HCT116 (cell line): ENCODE results near the gene CDK10. TPM values are rescaled to one million over a fixed set of nuclear protein-coding genes. Genes with fewer than 3 reads are reported as not detected.

Experiments used
- ATAC-seq: fragments of 200-7000 bp; cut with Tn5 transposase; 2 replicates; pipeline ENCODE4 v1.9.1; 2020; ENCODE audit warnings: mild to moderate bottlenecking, moderate library complexity
- BruUV-seq: library from RNA; stranded (reverse); fragments of 400-500 nt; replicated peaks from 2 replicates; lab custom pipeline; 2021; lab: Mats Ljungman, UMichigan
- CTCF ChIA-PET: fragments of 300-600 bp; sonication (Branson Sonifier 250); formaldehyde crosslinking; loops from one replicate; lab custom pipeline; 2021; ENCODE audit warnings: antibody characterized with exemption; lab: Charles Lee
- POLR2A ChIA-PET: fragments of 300-600, 350-600 bp; sonication (Branson Sonifier 250); formaldehyde crosslinking; loops from one replicate; lab custom pipeline; 2021; ENCODE audit warnings: antibody characterized with exemption; lab: Charles Lee
- RAD21 ChIA-PET, 2 experiments: fragments of 300-600 bp; sonication (Branson Sonifier 250); formaldehyde crosslinking; loops; one replicate each; lab custom pipeline; 2023; ENCODE audit warnings: low total read pairs in 2 of 2; ENCODE audit not compliant: uncharacterized antibody in 2 of 2, unreplicated experiment in 2 of 2, low non-redundant PET in 1 of 2; lab: Charles Lee
- DNase-seq: peaks from one replicate; pipeline ENCODE4 v3.0.0-alpha.2; 2010; ENCODE audit warnings: low read depth, low spot score
- H2AFZ ChIP-seq: fragments of 200-600 bp; shearing (Covaris generic), sonication (generic); 2 replicates; pipeline ENCODE4 v1.6.1; 2017; ENCODE audit warnings: low read depth, mixed run types, mixed read lengths, antibody characterized with exemption, low read length; ENCODE audit not compliant: poor library complexity, severe bottlenecking
- H3K27ac ChIP-seq: 2 replicates; pipeline ENCODE4 v1.5.1; 2012; ENCODE audit warnings: low read depth, low read length
- H3K27me3 ChIP-seq: fragments of 200-600 bp; sonication (generic); 2 replicates; pipeline ENCODE4 v1.6.1; 2016; ENCODE audit warnings: mixed run types, low read length, mixed read lengths; ENCODE audit not compliant: insufficient read depth
- H3K36me3 ChIP-seq, 2 experiments: fragments of 200-500 bp in 1 of 2; fragments of 200-600 bp in 1 of 2; sonication (Bioruptor generic) in 1 of 2; sonication (generic) in 1 of 2; 2 replicates each; pipeline versions ENCODE4 v1.5.1 to v1.6.1; 2014 to 2016; ENCODE audit warnings: low read length in 2 of 2, inconsistent platforms in 1 of 2, mixed read lengths in 1 of 2, mixed run types in 1 of 2; ENCODE audit not compliant: insufficient read depth in 2 of 2, control insufficient read depth in 1 of 2
- H3K4me1 ChIP-seq, 2 experiments: fragments of 200-600 bp in 1 of 2; sonication (generic) in 1 of 2; 2 replicates each; pipeline versions ENCODE4 v1.5.1 to v1.6.1; 2012 to 2017; ENCODE audit warnings: low read length in 2 of 2, inconsistent platforms in 1 of 2, mild to moderate bottlenecking in 1 of 2, mixed read lengths in 1 of 2, mixed run types in 1 of 2, moderate library complexity in 1 of 2; ENCODE audit not compliant: insufficient read depth in 2 of 2, control insufficient read depth in 1 of 2
- H3K4me2 ChIP-seq: fragments of 200-600 bp; sonication (generic); 2 replicates; pipeline ENCODE4 v1.6.1; 2017; ENCODE audit warnings: mixed run types, low read length, mixed read lengths
- H3K4me3 ChIP-seq, 2 experiments: fragments of 200-600 bp in 1 of 2; sonication (generic) in 1 of 2; replicated peaks in 1 of 2; 2 replicates each; pipeline ENCODE4 v1.5.1; 2011 to 2016; ENCODE audit warnings: low read length in 2 of 2, control low read depth in 1 of 2, low read depth in 1 of 2, mild to moderate bottlenecking in 1 of 2, mixed read lengths in 1 of 2, mixed run types in 1 of 2
- H3K79me2 ChIP-seq: fragments of 200-600 bp; sonication (generic); 2 replicates; pipeline ENCODE4 v1.6.1; 2017; ENCODE audit warnings: mild to moderate bottlenecking, mixed run types, low read length, moderate library complexity, mixed read lengths; ENCODE audit not compliant: insufficient read depth
- H3K9ac ChIP-seq: fragments of 200-600 bp; sonication (generic); 2 replicates; pipeline ENCODE4 v1.6.1; 2016; ENCODE audit warnings: low read length, mixed read lengths
- H3K9me2 ChIP-seq: fragments of 200-600 bp; sonication (generic), shearing (Covaris generic); 2 replicates; pipeline ENCODE4 v1.6.1; 2017; ENCODE audit warnings: mixed run types, mild to moderate bottlenecking, moderate library complexity; ENCODE audit not compliant: insufficient read depth
- H3K9me3 ChIP-seq, 2 experiments: fragments of 200-500 bp in 1 of 2; fragments of 200-600 bp in 1 of 2; sonication (Bioruptor generic) in 1 of 2; sonication (generic) in 1 of 2; 2 replicates each; pipeline ENCODE4 v1.6.1; 2014 to 2017; ENCODE audit warnings: low read length in 2 of 2, mixed read lengths in 2 of 2, inconsistent platforms in 1 of 2, low read depth in 1 of 2, mild to moderate bottlenecking in 1 of 2, mixed run types in 1 of 2, moderate library complexity in 1 of 2; ENCODE audit not compliant: control insufficient read depth in 1 of 2, insufficient read depth in 1 of 2
- H4K20me1 ChIP-seq: fragments of 200-600 bp; sonication (generic), shearing (Covaris generic); 2 replicates; pipeline ENCODE4 v1.6.1; 2017; ENCODE audit warnings: mixed run types, mild to moderate bottlenecking, moderate library complexity; ENCODE audit not compliant: insufficient read depth
- ATF3 ChIP-seq: IDR thresholded peaks from 2 replicates; pipeline ENCODE4 v1.6.1; 2012
- CEBPB ChIP-seq: IDR thresholded peaks from 2 replicates; pipeline ENCODE4 v1.6.1; 2012; ENCODE audit warnings: low read depth
- ELF1 ChIP-seq: IDR thresholded peaks from 2 replicates; pipeline ENCODE4 v1.6.1; 2012; ENCODE audit warnings: low read depth, borderline replicate concordance
- EZH2 ChIP-seq: fragments of 200-600 bp; sonication (generic); IDR thresholded peaks from 2 replicates; pipeline ENCODE4 v1.6.1; 2017; ENCODE audit warnings: antibody characterized with exemption, mixed run types
- EZH2phosphoT487 ChIP-seq: fragments of 200-600 bp; IDR thresholded peaks from 2 replicates; pipeline ENCODE4 v1.6.1; 2018; ENCODE audit warnings: antibody characterized with exemption, borderline replicate concordance
- FOSL1 ChIP-seq: IDR thresholded peaks from 2 replicates; pipeline ENCODE4 v1.6.1; 2012; ENCODE audit warnings: low read depth
- JUND ChIP-seq: IDR thresholded peaks from 2 replicates; pipeline ENCODE4 v1.6.1; 2012
- POLR2A ChIP-seq: IDR thresholded peaks from 2 replicates; pipeline ENCODE4 v1.7.0; 2011; ENCODE audit warnings: borderline replicate concordance; ENCODE audit not compliant: insufficient read depth, insufficient read length; ENCODE audit errors: extremely low read depth
- POLR2AphosphoS5 ChIP-seq: IDR thresholded peaks from 2 replicates; pipeline ENCODE4 v1.6.1; 2011; ENCODE audit warnings: mild to moderate bottlenecking, low read depth, low read length, moderate library complexity
- RAD21 ChIP-seq: IDR thresholded peaks from 2 replicates; pipeline ENCODE4 v1.6.1; 2012; ENCODE audit warnings: low read depth, mild to moderate bottlenecking
- REST ChIP-seq: IDR thresholded peaks from 2 replicates; pipeline ENCODE4 v1.6.1; 2012; ENCODE audit warnings: low read depth
- SIN3A ChIP-seq: IDR thresholded peaks from 2 replicates; pipeline ENCODE4 v1.6.1; 2012; ENCODE audit warnings: low read depth
- SRF ChIP-seq: IDR thresholded peaks from 2 replicates; pipeline ENCODE4 v1.6.1; 2012; ENCODE audit warnings: low read depth
- ZBTB33 ChIP-seq: IDR thresholded peaks from 2 replicates; pipeline ENCODE4 v1.6.1; 2011; ENCODE audit warnings: mild to moderate bottlenecking, low read length, moderate library complexity; ENCODE audit not compliant: insufficient replicate concordance; ENCODE audit errors: extremely low read depth
- ZFX ChIP-seq: fragments of 450-650 bp; IDR thresholded peaks from 2 replicates; pipeline ENCODE4 v1.6.1; 2017
- ZNF274 ChIP-seq: fragments of 200-500 bp; sonication (Bioruptor generic); IDR thresholded peaks from 2 replicates; pipeline ENCODE4 v1.6.1; 2014; ENCODE audit warnings: mild to moderate bottlenecking, low read depth, low read length, inconsistent platforms
- intact Hi-C: fragments of 100-400 bp; cut with micrococcal nuclease; formaldehyde crosslinking; loops from 2 replicates; pipeline ENCODE4 v1.10.0; 2022
- total RNA-seq: library from RNA; stranded (reverse); gene quantifications from one replicate; pipeline ENCODE4 v1.2.1, GENCODE V29; 2021; ENCODE audit not compliant: unreplicated experiment
- TF ChIP-seq, protein P1 (sequence below): IDR thresholded peaks from 2 replicates; pipeline ENCODE4 v1.6.1; 2012

CDK10 gene
- total RNA-seq, 1 experiment from 2014 or later, result 165 TPM

DNA sequence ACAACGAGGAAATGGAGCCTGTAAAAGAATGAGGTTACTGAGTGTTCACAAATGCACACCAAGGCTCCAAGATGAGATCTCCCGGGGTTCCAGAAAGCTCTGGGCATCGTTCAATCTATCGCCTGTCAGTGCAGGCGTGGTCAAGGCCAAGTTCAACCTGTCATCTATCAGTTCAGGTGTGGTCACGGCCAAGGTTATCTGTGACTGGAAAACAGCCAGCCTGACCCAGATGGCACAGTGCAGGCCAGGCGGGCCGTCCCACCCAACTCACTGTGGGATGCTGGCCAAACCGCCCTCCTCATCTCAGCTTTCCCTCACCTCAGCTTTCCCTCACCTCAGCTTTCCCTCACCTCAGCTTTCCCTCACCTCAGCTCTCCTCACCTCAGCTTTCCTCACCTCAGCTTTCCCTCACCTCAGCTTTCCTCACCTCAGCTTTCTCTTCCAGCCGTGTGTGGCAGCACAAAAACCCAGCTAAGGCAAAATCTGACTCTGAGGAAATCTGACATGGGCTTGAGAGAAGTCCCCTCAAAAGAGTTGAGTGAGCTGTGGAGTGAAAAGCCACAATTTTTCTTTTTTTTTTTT is 31.3 kb upstream of the CDK10 start:
- Histone ChIP-seq H3K4me1 (peaks cover 16 to 26% of the 10 kb centered on the region in 2 experiments; a peak in 3 of 4 replicates), H3K9me2 (no peaks in the 10 kb centered on the region), H3K27ac (no peak overlapping the region), H2AFZ (no peak overlapping the region)
- RAD21 ChIA-PET, result no interaction called here
- intact Hi-C loops, result no loop called here
- CTCF ChIA-PET, result no interaction called here
- no TSS peak for BruUV-seq
- TF ChIP-seq JUND (no peak), EZH2phosphoT487 (no peak), SRF (no peak), ZNF274 (no peak), POLR2AphosphoS5 (no peak), REST (no peak), FOSL1 (no peak), SIN3A (no peak), ZFX (no peak), ZBTB33 (no peak), RAD21 (no peak), ELF1 (no peak), ATF3 (no peak), POLR2A (no peak), CEBPB (no peak), EZH2 (no peak)
- TF ChIP-seq, protein P1, sequence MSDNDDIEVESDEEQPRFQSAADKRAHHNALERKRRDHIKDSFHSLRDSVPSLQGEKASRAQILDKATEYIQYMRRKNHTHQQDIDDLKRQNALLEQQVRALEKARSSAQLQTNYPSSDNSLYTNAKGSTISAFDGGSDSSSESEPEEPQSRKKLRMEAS, result no peak
- TF ChIP-seq, all 23 proteins: peak for 0
- no peak for DNase-seq
- no peak for ATAC-seq
- Histone ChIP-seq H4K20me1 (no peaks in the 10 kb centered on the region; the same call in 1 of the 2 replicates), H3K9me3 (no peaks in the 10 kb centered on the region), H3K4me2 (no peak overlapping the region), H3K27me3 (no peaks in the 10 kb centered on the region), H3K4me3 (no peak overlapping the region), H3K9ac (no peak overlapping the region), H3K79me2 (peaks cover 88% of the 10 kb centered on the region), H3K36me3 (peaks cover 15 to 22% of the 10 kb centered on the region in 2 experiments)
- POLR2A ChIA-PET, result interaction anchor here (0.7 kb wide), 1 partner anchor 271 kb away, joined by 4 read pairs; no protein-coding TSS in a partner anchor
